T-helper 2 cell treated with Interferon-gamma antibody and Interleukin-4, amounts not matched to agents 100 ng/mL and 5 ng/mL, for 36 hours (primary cell): ENCODE measurements around the gene THG1L. TPM values are rescaled to one million over a fixed set of nuclear protein-coding genes. Genes with fewer than 3 reads are reported as not detected.
"Not testable (repeated sequence)": the region's sequence is repeated elsewhere in the genome, so short reads cannot be mapped to it uniquely, and the experiment has no call there.

ENCODE experiments used
- intact Hi-C: fragments of 100-400 bp; cut with micrococcal nuclease; formaldehyde crosslinking; loops from one replicate; pipeline ENCODE4 v1.15.1; 2023
- total RNA-seq: library from RNA; stranded (reverse); gene quantifications from 2 replicates; pipeline ENCODE4 v1.2.3, GENCODE V29; 2022

The THG1L gene
- 17.0 and 20.3 TPM in 2 replicates for total RNA-seq

GRCh38 chr5:157731272-157732129, at the start of gene THG1L:
Gene THG1L (plus strand): TSS chr5:157731420. CDS start chr5:157731441, 21 bp downstream.
- intact Hi-C loops: loop anchor here (1.0 to 5.0 kb wide), 5 partner anchors 12 to 589 kb away; partner anchors contain the start of genes LSM11 and MED7

- intact Hi-C loops: no loop called here
Measured at GRCh38 chr5:157682257-157682656, 49.0 kb upstream of the THG1L start.

GRCh38 chr5:157686276-157687197, 44.7 kb upstream of the THG1L start:
- intact Hi-C loops: not testable (repeated sequence)

GRCh38 chr5:157687198-157687554, 44.0 kb upstream of the THG1L start:
- intact Hi-C loops: no loop called here

GRCh38 chr5:157689942-157690689, 41.1 kb upstream of the THG1L start:
- intact Hi-C loops: no loop called here

- intact Hi-C loops: no loop called here
Measured at GRCh38 chr5:157690690-157691433, 40.4 kb upstream of the THG1L start.

GRCh38 chr5:157693816-157694215, 37.4 kb upstream of the THG1L start:
- intact Hi-C loops: not testable (repeated sequence)

GRCh38 chr5:157696154-157696553, 35.1 kb upstream of the THG1L start:
- intact Hi-C loops: not testable (repeated sequence)

- intact Hi-C loops: not testable (repeated sequence)
Measured at GRCh38 chr5:157698674-157699073, 32.5 kb upstream of the THG1L start.

GRCh38 chr5:157703736-157704135, 27.5 kb upstream of the THG1L start:
- intact Hi-C loops: no loop called here

GRCh38 chr5:157708866-157709265, 22.4 kb upstream of the THG1L start:
- intact Hi-C loops: no loop called here

- intact Hi-C loops: no loop called here
Measured at GRCh38 chr5:157709346-157709745, 21.9 kb upstream of the THG1L start.

- intact Hi-C loops: no loop called here
Measured at GRCh38 chr5:157710431-157710830, 20.8 kb upstream of the THG1L start.

- intact Hi-C loops: no loop called here
Measured at GRCh38 chr5:157710882-157711281, 20.3 kb upstream of the THG1L start.

GRCh38 chr5:157713830-157714595, 17.2 kb upstream of the THG1L start:
- intact Hi-C loops: no loop called here

GRCh38 chr5:157714596-157714864, 16.7 kb upstream of the THG1L start:
- intact Hi-C loops: no loop called here

GRCh38 chr5:157718519-157718918, 12.7 kb upstream of the THG1L start:
- intact Hi-C loops: loop anchor here (1.0 to 5.0 kb wide), 6 partner anchors 66 to 286 kb away; partner anchors contain the start of gene SOX30

- intact Hi-C loops: loop anchor here (5.0 kb wide), 4 partner anchors 67 to 202 kb away; partner anchors contain the start of gene SOX30
Measured at GRCh38 chr5:157719245-157719644, 12.0 kb upstream of the THG1L start.

- intact Hi-C loops: no loop called here
Measured at GRCh38 chr5:157721159-157721558, 10.1 kb upstream of the THG1L start.

GRCh38 chr5:157722895-157723294, 8.3 kb upstream of the THG1L start:
- intact Hi-C loops: not testable (repeated sequence)
